Stimulated activated effector memory CD8-positive, alpha-beta T cell treated with anti-CD3 and anti-CD28 coated beads, Interleukin-12 subunit alpha, Interleukin-12 subunit beta, amount 100 ng/mL, for 72 hours (primary cell): ENCODE results near the gene RXRA.

Experiments
- ATAC-seq: fragments of 150-1000 bp; cut with Tn5 transposase; 2 replicates; pipeline ENCODE4 v1.10.0; 2021
- DNase-seq, 2 donors: peaks; one replicate each; pipeline ENCODE4 v3.0.0; 2021 to 2022; ENCODE audit warnings: low spot score in 2 of 2
- H3K27ac Mint-ChIP-seq: one replicate; pipeline ENCODE4 v1.8.0; 2022; ENCODE audit warnings: mild to moderate bottlenecking, mixed read lengths
- H3K36me3 Mint-ChIP-seq: one replicate; pipeline ENCODE4 v1.8.0; 2022; ENCODE audit warnings: mild to moderate bottlenecking, mixed read lengths
- H3K4me1 Mint-ChIP-seq: one replicate; pipeline ENCODE4 v1.8.0; 2022; ENCODE audit warnings: mixed read lengths
- H3K4me3 Mint-ChIP-seq: one replicate; pipeline ENCODE4 v1.8.0; 2022; ENCODE audit warnings: mild to moderate bottlenecking, mixed read lengths
- H3K9me3 Mint-ChIP-seq: one replicate; pipeline ENCODE4 v1.8.0; 2022; ENCODE audit warnings: mixed read lengths

The RXRA gene

GRCh38 chr9:134413112-134413715 is 87.0 kb downstream of the RXRA start:
- Mint-ChIP-seq H3K4me1 (peaks cover 27% of the 10 kb centered on the region), H3K36me3 (peaks cover 78% of the 10 kb centered on the region), H3K27ac (peak overlapping the region; percentile 36), H3K9me3 (no peaks in the 10 kb centered on the region), H3K4me3 (no peak overlapping the region)
- ATAC-seq (no peak), DNase-seq (no peak)

GRCh38 chr9:134413890-134414623 is 87.8 kb downstream of the RXRA start:
- DNase-seq (no peak), ATAC-seq (no peak)
- no peaks in the 10 kb centered on the region for H3K9me3 Mint-ChIP-seq
- H3K27ac Mint-ChIP-seq: no peak overlapping the region
- no peak overlapping the region for H3K4me3 Mint-ChIP-seq
- H3K4me1 Mint-ChIP-seq: peaks cover 22% of the 10 kb centered on the region
- peaks cover 79% of the 10 kb centered on the region for H3K36me3 Mint-ChIP-seq

- DNase-seq (no peak), ATAC-seq (no peak)
- Mint-ChIP-seq H3K36me3 (peaks cover 79% of the 10 kb centered on the region), H3K27ac (no peak overlapping the region), H3K4me1 (peaks cover 18% of the 10 kb centered on the region), H3K4me3 (no peak overlapping the region), H3K9me3 (no peaks in the 10 kb centered on the region)
These were observed 88.7 kb downstream of the RXRA start for GRCh38 chr9:134414900-134415425.

- peaks cover 20% of the 10 kb centered on the region for H3K4me1 Mint-ChIP-seq
These were observed 90.2 kb downstream of the RXRA start for GRCh38 chr9:134416385-134417015.

GRCh38 chr9:134418354-134418753 is 92.1 kb downstream of the RXRA start:
- Mint-ChIP-seq H3K4me1 (peaks cover 10% of the 10 kb centered on the region), H3K4me3 (no peak overlapping the region), H3K9me3 (no peaks in the 10 kb centered on the region), H3K36me3 (peaks cover 75% of the 10 kb centered on the region), H3K27ac (no peak overlapping the region)
- no peak for DNase-seq
- no peak for ATAC-seq

More at GRCh38 chr9:134416385-134417015, 90.2 kb downstream of the RXRA start:
- H3K36me3 Mint-ChIP-seq: peaks cover 79% of the 10 kb centered on the region
- no peak for ATAC-seq
- no peak for DNase-seq
- no peaks in the 10 kb centered on the region for H3K9me3 Mint-ChIP-seq
- H3K4me3 Mint-ChIP-seq: no peak overlapping the region
- H3K27ac Mint-ChIP-seq: no peak overlapping the region

DNA sequence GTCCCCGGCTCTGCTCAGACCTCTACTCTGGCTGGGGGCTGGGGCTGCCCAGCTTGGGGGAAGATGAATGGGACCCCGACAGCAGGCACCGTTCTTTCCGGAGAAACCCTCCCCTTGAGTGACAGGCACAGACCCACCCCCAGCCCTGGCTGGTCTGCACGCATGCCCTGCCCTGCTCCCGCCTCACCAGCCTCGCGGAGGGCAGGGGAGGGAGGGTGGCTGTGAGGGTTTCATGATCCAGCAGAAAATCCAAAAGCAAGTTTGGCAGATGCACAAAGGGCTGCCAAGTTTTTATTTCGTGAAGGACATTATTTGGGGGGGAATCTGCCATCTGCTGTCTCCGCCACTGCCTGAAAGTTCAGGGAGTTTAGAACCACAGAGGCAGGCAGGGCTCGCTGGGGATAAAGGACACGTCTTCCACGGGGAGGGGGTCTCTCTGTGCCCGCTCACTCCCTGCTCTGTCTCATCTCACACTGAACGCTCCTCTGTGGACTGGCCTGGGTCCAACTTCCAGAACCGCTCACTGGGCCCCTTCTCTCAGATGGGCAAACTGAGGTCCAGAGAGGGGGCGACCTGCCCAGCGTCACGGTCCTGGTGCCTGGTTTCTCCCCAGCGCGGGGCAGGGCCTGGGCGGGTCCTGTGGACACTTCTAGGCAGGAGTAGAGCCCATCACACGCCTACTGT is 92.9 kb downstream of the RXRA start:
- peaks cover 9% of the 10 kb centered on the region for H3K4me1 Mint-ChIP-seq
- H3K36me3 Mint-ChIP-seq: peaks cover 72% of the 10 kb centered on the region
- H3K4me3 Mint-ChIP-seq: no peak overlapping the region
- H3K27ac Mint-ChIP-seq: no peak overlapping the region
- no peaks in the 10 kb centered on the region for H3K9me3 Mint-ChIP-seq
- no peak for ATAC-seq
- no peak for DNase-seq

DNA sequence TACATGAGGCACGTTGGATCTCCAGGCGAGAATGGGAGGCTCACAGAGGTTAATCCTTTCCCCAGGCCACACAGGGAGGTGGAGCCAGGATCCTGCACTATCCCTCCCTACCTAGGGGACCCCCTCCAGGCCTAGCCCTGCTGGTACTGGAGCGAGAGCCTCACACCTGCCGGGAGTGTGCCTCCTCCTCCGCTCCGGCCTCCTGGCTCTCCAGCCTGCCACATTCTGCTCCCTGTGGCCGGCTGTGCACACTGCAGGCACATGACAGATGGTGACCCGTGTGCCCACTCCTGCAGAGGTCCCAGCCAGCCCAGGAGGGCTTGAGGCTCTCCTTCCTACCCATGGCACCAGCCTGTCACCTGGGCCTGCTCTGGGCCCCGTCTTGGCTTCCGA is 93.4 kb downstream of the RXRA start:
- Mint-ChIP-seq H3K27ac (no peak overlapping the region), H3K9me3 (no peaks in the 10 kb centered on the region), H3K4me1 (peaks cover 9% of the 10 kb centered on the region), H3K4me3 (no peak overlapping the region), H3K36me3 (peaks cover 77% of the 10 kb centered on the region)
- DNase-seq (no peak), ATAC-seq (peak; percentile 24)

GRCh38 chr9:134420281-134420845 is 94.1 kb downstream of the RXRA start:
- no peaks in the 10 kb centered on the region for H3K9me3 Mint-ChIP-seq
- DNase-seq: no peak
- no peak overlapping the region for H3K27ac Mint-ChIP-seq
- ATAC-seq: no peak
- peaks cover 77% of the 10 kb centered on the region for H3K36me3 Mint-ChIP-seq
- H3K4me3 Mint-ChIP-seq: no peak overlapping the region
- H3K4me1 Mint-ChIP-seq: peaks cover 9% of the 10 kb centered on the region

DNA sequence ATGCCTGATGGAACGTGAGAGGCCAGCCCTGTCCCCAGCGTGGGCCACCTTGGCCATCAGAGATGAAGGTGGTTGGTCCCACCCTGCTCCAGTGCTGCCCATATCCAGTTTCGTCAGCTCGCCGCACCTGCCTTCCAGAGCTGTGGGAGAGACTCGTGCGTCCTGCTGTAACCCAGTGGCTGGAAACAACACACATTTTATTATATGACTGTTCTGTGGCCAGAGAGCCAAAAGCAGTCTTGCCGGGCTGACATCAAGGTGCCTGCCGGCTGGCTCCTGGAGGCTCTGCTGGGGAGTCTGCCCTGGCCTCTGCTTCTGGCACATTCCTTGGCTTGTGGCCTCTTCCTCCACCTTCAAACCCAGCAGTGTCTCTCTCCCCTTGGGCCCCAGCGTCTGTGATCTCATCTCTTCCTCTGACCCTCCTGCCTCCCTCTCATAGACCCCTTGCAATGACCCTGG is 94.7 kb downstream of the RXRA start:
- Mint-ChIP-seq H3K36me3 (peaks cover 76% of the 10 kb centered on the region), H3K4me1 (peaks cover 9% of the 10 kb centered on the region), H3K27ac (peak overlapping the region; percentile 23), H3K9me3 (no peaks in the 10 kb centered on the region), H3K4me3 (no peak overlapping the region)
- ATAC-seq: no peak
- no peak for DNase-seq

DNA sequence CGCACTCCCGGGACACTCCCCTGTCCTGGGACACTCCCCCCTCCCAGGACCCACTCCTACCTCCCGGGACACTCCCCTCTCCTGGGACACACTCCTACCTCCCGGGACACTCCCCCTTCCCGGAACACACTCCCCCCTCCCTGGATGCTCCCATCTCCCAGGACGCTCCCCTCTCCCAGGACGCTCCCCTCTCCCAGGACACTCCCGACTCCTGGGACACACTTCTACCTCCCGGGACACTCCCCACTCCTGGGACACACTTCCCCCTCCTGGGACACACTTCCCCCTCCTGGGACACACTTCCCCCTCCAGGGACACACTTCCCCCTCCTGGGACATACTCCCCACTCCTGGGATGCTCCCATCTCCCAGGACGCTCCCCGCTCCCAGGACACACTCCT is 95.6 kb downstream of the RXRA start:
- Mint-ChIP-seq H3K27ac (no peak overlapping the region), H3K4me1 (peaks cover 9% of the 10 kb centered on the region), H3K4me3 (no peak overlapping the region), H3K36me3 (peaks cover 73% of the 10 kb centered on the region), H3K9me3 (no peaks in the 10 kb centered on the region)
- DNase-seq (no peak), ATAC-seq (no peak)

DNA sequence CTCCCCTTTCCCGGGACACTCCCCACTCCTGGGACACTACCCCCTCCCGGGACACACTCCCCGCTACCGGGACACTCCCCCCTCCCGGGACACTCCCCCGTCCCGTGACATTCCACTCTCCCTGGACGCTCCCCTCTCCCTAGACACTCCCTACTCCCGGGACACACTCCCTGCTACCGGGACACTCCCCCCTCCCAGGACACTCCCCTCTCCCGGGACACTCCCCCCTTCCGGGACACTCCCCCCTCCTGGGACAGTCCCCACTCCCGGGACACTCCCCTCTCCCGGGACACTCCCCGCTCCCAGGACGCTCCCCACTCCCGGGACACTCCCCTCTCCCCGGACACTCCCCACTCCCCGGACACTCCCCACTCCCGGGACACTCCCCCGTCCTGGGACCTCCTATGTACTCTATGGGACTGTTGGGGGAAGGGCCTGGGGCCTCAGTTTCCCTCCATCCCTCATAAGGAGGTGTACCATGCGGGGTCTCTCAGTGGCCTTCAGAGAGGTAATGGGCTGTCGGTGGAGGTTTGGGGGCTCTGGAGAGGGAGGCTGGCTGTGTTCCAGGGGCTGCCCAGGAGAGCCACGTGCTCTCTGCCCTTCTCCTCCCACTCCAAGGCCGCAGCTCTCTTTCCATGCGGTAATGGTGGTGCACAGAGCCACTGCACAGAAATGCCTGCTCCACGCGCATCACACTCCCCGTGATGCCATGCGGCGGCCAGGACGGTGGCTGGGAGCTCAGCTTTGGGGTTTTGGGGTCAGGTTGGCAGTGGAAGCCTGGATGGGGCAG is 96.2 kb downstream of the RXRA start:
- peaks cover 9% of the 10 kb centered on the region for H3K4me1 Mint-ChIP-seq
- no peak for DNase-seq
- H3K4me3 Mint-ChIP-seq: no peak overlapping the region
- ATAC-seq: no peak
- peaks cover 69% of the 10 kb centered on the region for H3K36me3 Mint-ChIP-seq
- peak overlapping the region; percentile 64 for H3K27ac Mint-ChIP-seq
- H3K9me3 Mint-ChIP-seq: no peaks in the 10 kb centered on the region

DNA sequence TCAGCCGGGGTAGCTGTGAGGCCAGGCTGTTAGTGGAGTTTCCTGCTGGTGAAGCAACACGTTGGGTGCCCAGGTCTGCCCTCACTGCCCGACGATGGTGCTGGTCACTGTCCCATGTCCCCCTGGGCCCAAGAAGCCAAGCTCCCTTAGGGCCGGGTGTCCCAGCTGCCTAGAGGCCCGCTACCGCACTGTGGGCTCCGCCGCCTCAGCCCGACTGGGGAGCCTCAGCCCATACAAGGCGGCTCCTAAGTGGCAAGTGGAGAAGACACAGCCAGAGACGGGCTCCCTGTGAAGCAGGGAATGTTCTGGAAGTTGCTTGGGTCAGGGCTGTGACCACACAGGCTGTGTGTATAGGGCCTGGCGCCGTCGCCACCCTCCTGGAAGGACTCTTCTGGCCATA is 96.9 kb downstream of the RXRA start:
- Mint-ChIP-seq H3K27ac (peak overlapping the region; percentile 64), H3K4me3 (no peak overlapping the region), H3K36me3 (peaks cover 65% of the 10 kb centered on the region), H3K9me3 (no peaks in the 10 kb centered on the region), H3K4me1 (peaks cover 9% of the 10 kb centered on the region)
- DNase-seq: no peak
- no peak for ATAC-seq

- H3K4me3 Mint-ChIP-seq: no peak overlapping the region
- no peak overlapping the region for H3K27ac Mint-ChIP-seq
- H3K4me1 Mint-ChIP-seq: peaks cover 9% of the 10 kb centered on the region
- H3K36me3 Mint-ChIP-seq: peaks cover 61% of the 10 kb centered on the region
- DNase-seq: no peak
- no peaks in the 10 kb centered on the region for H3K9me3 Mint-ChIP-seq
- no peak for ATAC-seq
These were observed 97.5 kb downstream of the RXRA start for GRCh38 chr9:134423749-134424148.

DNA sequence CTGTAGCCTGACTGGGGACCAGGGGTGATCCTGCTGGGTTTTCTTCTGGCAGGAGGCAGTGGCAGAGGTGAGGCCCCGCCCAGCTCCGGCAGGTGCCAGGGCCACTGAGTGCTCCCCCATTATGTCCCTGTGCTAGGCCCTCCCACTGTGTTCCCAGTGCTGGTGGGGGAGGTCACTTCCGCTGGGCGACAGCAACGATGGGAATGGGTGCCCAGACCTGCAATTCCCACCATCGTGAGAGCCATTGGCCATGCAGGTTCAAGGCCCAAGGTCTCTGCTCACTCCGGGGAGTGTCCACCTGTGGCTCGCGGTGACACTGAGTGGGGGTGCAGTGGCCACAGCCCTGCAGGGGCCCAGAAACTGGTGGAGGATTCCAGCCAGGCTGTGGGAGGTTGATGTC is 98.6 kb downstream of the RXRA start:
- no peaks in the 10 kb centered on the region for H3K9me3 Mint-ChIP-seq
- peaks cover 9% of the 10 kb centered on the region for H3K4me1 Mint-ChIP-seq
- H3K4me3 Mint-ChIP-seq: no peak overlapping the region
- no peak overlapping the region for H3K27ac Mint-ChIP-seq
- peaks cover 61% of the 10 kb centered on the region for H3K36me3 Mint-ChIP-seq
- DNase-seq (no peak), ATAC-seq (no peak)
